Colonic mucosa (tissue), 4 donors: ENCODE data around the gene TAF10. TPM values are rescaled to one million over a fixed set of nuclear protein-coding genes. Genes with fewer than 3 reads are reported as not detected.

Experiments
- DNase-seq: peaks from one replicate; pipeline ENCODE4 v3.0.0-alpha.2; 2020
- H3K27ac ChIP-seq: fragments of 200-600 bp; one replicate; pipeline ENCODE4 v1.8.0; 2021
- H3K27me3 ChIP-seq: fragments of 200-600 bp; one replicate; pipeline ENCODE4 v1.8.0; 2021
- H3K36me3 ChIP-seq: fragments of 200-600 bp; one replicate; pipeline ENCODE4 v1.8.0; 2021
- H3K4me1 ChIP-seq: fragments of 200-600 bp; one replicate; pipeline ENCODE4 v1.8.0; 2021; ENCODE audit warnings: mild to moderate bottlenecking
- H3K4me3 ChIP-seq: fragments of 200-600 bp; one replicate; pipeline ENCODE4 v1.8.0; 2021
- H3K9ac ChIP-seq, 2 donors: one replicate each; pipeline ENCODE4 v1.7.0; 2013; ENCODE audit warnings: control low read depth in 2 of 2, low read depth in 2 of 2, low read length in 2 of 2
- H3K9me3 ChIP-seq: fragments of 200-600 bp; one replicate; pipeline ENCODE4 v1.8.0; 2021
- intact Hi-C: fragments of 100-400 bp; cut with DNase I; formaldehyde crosslinking; loops from one replicate; pipeline ENCODE4 v1.14.1; 2022
- total RNA-seq, 2 donors: library from RNA; stranded (reverse); fragmentation: NEBNext Ultra II Directional in 1 of 2; extraction: Animal tissue kit (Norgen Biotek cat#: 25700) in 1 of 2; gene quantifications; one replicate each; pipeline ENCODE4 v1.2.1, GENCODE V29; 2021
- TF ChIP-seq, protein P1 (sequence below): fragments of 200-600 bp; IDR thresholded peaks from one replicate; pipeline ENCODE4 v1.8.0; 2022; ENCODE audit warnings: antibody characterized with exemption, mild to moderate bottlenecking
- donor health status: healthy.
- donor health status: DM: no; HTN: no; CAD: no.
- donor health status: DM: no; HTN: no; CAD: no.

The TAF10 gene
- total RNA-seq, 2 donors from 2014 or later, result 123 to 142 TPM

DNA sequence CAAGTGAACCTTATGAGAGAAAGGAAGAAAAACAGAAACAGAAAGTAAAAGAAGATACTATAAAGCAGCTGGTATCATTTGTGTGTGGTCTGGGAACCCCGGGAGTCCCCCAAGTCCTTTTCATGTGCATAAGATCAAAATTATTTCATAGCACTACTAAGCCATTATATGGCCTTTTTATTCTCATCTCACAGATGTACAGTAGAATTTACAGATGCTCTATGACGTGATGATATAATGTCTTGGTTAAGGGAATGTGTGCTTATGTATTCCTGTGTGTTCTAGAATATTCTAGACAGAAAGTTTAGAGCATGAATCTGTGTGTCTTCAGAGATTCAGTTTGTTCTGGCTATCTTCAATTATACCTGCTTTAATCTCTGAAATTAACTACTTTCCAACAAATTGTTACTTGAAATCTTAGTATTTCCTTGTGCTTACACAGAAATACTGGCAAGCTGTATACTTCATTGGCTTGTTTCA is 15.8 kb upstream of the TAF10 start:
- intact Hi-C loops, result no loop called here
- H3K36me3 ChIP-seq, result no peaks in the 10 kb centered on the region
- TF ChIP-seq, protein P1, sequence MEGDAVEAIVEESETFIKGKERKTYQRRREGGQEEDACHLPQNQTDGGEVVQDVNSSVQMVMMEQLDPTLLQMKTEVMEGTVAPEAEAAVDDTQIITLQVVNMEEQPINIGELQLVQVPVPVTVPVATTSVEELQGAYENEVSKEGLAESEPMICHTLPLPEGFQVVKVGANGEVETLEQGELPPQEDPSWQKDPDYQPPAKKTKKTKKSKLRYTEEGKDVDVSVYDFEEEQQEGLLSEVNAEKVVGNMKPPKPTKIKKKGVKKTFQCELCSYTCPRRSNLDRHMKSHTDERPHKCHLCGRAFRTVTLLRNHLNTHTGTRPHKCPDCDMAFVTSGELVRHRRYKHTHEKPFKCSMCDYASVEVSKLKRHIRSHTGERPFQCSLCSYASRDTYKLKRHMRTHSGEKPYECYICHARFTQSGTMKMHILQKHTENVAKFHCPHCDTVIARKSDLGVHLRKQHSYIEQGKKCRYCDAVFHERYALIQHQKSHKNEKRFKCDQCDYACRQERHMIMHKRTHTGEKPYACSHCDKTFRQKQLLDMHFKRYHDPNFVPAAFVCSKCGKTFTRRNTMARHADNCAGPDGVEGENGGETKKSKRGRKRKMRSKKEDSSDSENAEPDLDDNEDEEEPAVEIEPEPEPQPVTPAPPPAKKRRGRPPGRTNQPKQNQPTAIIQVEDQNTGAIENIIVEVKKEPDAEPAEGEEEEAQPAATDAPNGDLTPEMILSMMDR, result no peak
- no peaks in the 10 kb centered on the region for H3K9me3 ChIP-seq
- no peak overlapping the region for H3K4me3 ChIP-seq
- H3K27me3 ChIP-seq, result no peaks in the 10 kb centered on the region
- no peak for DNase-seq
- H3K4me1 ChIP-seq, result no peaks in the 10 kb centered on the region
- no peak overlapping the region for H3K9ac ChIP-seq
- no peak overlapping the region for H3K27ac ChIP-seq

DNA sequence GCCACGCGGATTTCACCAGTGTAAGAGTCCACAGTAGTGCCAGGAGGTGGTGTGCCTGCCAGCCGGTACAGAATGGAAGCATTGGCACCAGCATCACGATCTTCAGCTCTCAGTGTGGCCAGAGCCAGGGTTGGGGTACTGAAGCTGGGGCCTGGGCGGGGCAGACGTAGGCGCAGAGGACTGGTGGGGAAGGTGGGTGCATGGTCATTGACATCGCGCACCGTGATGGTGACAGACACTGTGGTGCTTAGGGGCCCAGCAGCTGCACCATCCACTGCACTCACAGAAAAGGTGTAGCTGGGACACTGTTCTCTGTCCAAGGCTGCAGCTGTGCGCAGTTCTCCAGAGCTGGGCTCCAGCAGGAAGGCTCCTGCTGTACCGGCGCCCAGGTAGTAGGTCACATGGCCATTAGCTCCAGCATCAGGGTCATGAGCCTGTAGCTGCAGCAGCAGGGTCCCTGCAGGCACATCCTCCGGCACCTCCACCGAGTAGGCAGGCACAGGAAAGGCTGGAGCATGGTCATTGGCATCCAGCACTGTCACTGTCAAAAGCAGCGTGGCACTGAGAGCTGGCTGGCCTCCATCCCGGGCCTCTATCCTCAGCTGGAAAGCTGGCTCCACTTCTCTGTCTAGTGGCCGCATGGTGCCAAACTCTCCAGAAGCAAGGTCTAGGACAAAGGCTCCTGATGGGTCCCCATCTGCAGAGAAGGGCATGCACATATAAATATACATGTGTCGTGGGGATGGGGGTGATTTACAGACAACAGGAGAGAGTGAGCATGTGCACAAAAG is 15.2 kb upstream of the TAF10 start:
- Histone ChIP-seq H3K27me3 (no peaks in the 10 kb centered on the region), H3K36me3 (no peaks in the 10 kb centered on the region), H3K4me1 (no peaks in the 10 kb centered on the region), H3K4me3 (no peak overlapping the region), H3K9me3 (no peaks in the 10 kb centered on the region), H3K9ac (no peak overlapping the region), H3K27ac (no peak overlapping the region)
- no peak for DNase-seq
- TF ChIP-seq, protein P1, result no peak
- intact Hi-C loops, result no loop called here

DNA sequence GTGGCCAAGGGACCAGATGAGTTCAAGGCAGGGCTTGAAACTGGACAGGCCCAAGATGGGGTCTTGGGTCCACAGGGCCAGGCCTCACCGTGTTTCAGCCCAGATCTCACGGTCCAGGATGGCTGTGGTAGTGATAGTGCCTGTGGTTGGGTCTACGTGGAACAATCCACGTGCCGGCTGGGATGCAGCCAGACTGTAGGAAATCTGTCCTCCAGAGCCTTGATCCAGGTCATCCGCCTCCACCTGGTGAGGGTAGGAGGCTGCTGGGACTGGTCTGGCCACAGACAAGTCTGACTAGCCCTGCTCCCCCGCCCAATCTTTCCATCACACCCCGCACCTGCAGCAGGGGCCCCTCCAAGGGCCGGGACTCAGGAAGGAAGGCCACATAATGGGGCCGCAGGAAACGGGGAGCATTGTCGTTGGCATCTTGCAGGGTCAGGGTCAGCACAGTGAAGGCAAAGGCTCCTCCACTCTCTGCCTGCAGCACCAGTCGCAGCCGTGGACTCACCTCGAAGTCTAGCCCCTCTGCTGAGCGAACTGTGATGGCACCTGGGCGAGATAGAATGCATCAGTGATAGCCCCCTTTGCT is 13.9 kb upstream of the TAF10 start:
- no peak for DNase-seq
- TF ChIP-seq, protein P1, result no peak
- intact Hi-C loops, result no loop called here
- no peak overlapping the region for H3K4me3 ChIP-seq
- no peaks in the 10 kb centered on the region for H3K4me1 ChIP-seq
- H3K36me3 ChIP-seq, result no peaks in the 10 kb centered on the region
- H3K27ac ChIP-seq, result no peak overlapping the region
- H3K27me3 ChIP-seq, result no peaks in the 10 kb centered on the region
- H3K9ac ChIP-seq, result no peak overlapping the region
- H3K9me3 ChIP-seq, result no peaks in the 10 kb centered on the region

DNA sequence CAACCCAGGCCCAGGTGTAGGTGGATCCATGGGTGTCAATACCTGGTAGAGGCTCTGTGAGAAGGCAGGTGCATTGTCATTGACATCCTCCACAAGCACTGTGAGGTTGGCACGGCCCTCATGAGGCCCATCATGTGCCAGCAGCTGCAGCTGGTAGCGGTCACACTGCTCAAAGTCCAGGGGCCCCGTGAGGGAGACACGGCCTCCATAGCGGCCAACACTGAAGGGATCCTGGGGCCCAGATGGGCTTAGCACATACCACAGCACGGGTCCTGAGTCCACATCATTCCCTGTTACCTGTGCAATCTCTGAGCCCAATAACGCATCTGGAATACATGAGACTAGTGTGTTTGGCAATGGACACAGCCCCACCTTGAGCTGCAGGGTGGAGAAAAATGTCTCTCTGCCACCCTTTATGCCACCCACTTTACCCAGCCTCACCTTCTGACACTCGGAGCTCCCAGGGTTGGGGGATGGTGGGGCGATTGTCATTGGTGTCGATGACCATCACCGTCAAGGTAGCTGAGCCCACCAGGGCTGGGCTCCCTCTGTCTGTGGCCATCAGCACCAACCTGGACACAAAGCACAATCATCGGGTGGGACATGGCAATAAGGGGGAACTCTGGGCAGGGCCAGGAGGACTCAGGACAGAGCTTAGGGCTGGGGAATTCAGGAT is 13.3 kb upstream of the TAF10 start:
- DNase-seq, result no peak
- intact Hi-C loops, result no loop called here

More for the DNA sequence above, 13.3 kb upstream of the TAF10 start:
- Histone ChIP-seq H3K4me1 (no peaks in the 10 kb centered on the region), H3K9ac (no peak overlapping the region), H3K36me3 (no peaks in the 10 kb centered on the region), H3K4me3 (no peak overlapping the region), H3K9me3 (no peaks in the 10 kb centered on the region), H3K27ac (no peak overlapping the region), H3K27me3 (no peaks in the 10 kb centered on the region)
- TF ChIP-seq, protein P1, result no peak
